GM19043 (cell line): ENCODE data around the gene QSOX1.

Experiments
- ATAC-seq: cut with Tn5 transposase; IDR thresholded peaks from one replicate; pipeline ENCODE4 v1.9.1; 2021; ENCODE audit warnings: low read depth; ENCODE audit not compliant: unreplicated experiment

QSOX1 gene

GRCh38 chr1:180168786-180169639, 14.3 kb downstream of the QSOX1 start:
- peak; percentile 85 for ATAC-seq

GRCh38 chr1:180169640-180170195, 15.0 kb downstream of the QSOX1 start:
- ATAC-seq, result no peak

- ATAC-seq, result no peak
Observed at GRCh38 chr1:180170546-180171151, 16.0 kb downstream of the QSOX1 start.

- no peak for ATAC-seq
Observed at GRCh38 chr1:180171691-180172090, 17.0 kb downstream of the QSOX1 start.

GRCh38 chr1:180173451-180173850, 18.8 kb downstream of the QSOX1 start:
- ATAC-seq, result no peak

GRCh38 chr1:180173952-180174351, 19.3 kb downstream of the QSOX1 start:
- ATAC-seq, result no peak

GRCh38 chr1:180175291-180175690, 20.6 kb downstream of the QSOX1 start:
- no peak for ATAC-seq

GRCh38 chr1:180175806-180176205, 21.1 kb downstream of the QSOX1 start:
- no peak for ATAC-seq

- no peak for ATAC-seq
Observed at GRCh38 chr1:180176965-180177364, 22.3 kb downstream of the QSOX1 start.

GRCh38 chr1:180177931-180178330, 23.3 kb downstream of the QSOX1 start:
- no peak for ATAC-seq

GRCh38 chr1:180178511-180179161, 24.0 kb downstream of the QSOX1 start:
- ATAC-seq, result no peak

GRCh38 chr1:180179162-180179957, 24.7 kb downstream of the QSOX1 start:
- ATAC-seq, result no peak

- no peak for ATAC-seq
Observed at GRCh38 chr1:180181048-180181447, 26.4 kb downstream of the QSOX1 start.

GRCh38 chr1:180181996-180182642, 27.4 kb downstream of the QSOX1 start:
- ATAC-seq, result no peak

GRCh38 chr1:180182643-180183311, 28.1 kb downstream of the QSOX1 start:
- ATAC-seq, result no peak

GRCh38 chr1:180183426-180183825, 28.8 kb downstream of the QSOX1 start:
- no peak for ATAC-seq

GRCh38 chr1:180184041-180184440, 29.4 kb downstream of the QSOX1 start:
- ATAC-seq, result no peak

- no peak for ATAC-seq
Observed at GRCh38 chr1:180185281-180185680, 30.6 kb downstream of the QSOX1 start.

- no peak for ATAC-seq
Observed at GRCh38 chr1:180185971-180186645, 31.4 kb downstream of the QSOX1 start.
